GM12872 (cell line): ENCODE results near the gene TOGARAM1.

Source experiments
- TF ChIP-seq, protein P1 (sequence below): IDR thresholded peaks from 3 replicates; pipeline ENCODE4 v1.5.1; 2011; ENCODE audit warnings: low read depth, mild to moderate bottlenecking, low read length, moderate library complexity; ENCODE audit not compliant: insufficient read depth

TOGARAM1 gene

DNA sequence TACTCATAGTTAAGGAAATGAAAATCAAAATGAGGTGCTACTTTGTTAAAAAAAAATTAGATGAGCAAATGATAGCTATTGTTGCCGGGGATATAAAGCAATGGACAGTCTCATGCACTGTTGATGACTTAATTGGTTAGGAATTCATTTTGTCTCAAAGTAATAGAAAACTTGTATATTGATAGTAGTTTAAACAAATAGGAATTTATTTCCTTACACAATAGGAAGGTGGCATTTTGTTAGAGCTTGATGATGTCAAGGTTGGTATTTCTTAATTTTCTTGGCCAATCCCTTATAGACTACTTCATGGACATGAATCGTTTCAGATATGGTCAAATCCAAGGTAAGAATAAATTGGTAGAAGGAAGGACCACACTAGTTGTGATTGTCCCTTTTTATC, 129.7 kb downstream of the TOGARAM1 start:
- TF ChIP-seq, protein P1, sequence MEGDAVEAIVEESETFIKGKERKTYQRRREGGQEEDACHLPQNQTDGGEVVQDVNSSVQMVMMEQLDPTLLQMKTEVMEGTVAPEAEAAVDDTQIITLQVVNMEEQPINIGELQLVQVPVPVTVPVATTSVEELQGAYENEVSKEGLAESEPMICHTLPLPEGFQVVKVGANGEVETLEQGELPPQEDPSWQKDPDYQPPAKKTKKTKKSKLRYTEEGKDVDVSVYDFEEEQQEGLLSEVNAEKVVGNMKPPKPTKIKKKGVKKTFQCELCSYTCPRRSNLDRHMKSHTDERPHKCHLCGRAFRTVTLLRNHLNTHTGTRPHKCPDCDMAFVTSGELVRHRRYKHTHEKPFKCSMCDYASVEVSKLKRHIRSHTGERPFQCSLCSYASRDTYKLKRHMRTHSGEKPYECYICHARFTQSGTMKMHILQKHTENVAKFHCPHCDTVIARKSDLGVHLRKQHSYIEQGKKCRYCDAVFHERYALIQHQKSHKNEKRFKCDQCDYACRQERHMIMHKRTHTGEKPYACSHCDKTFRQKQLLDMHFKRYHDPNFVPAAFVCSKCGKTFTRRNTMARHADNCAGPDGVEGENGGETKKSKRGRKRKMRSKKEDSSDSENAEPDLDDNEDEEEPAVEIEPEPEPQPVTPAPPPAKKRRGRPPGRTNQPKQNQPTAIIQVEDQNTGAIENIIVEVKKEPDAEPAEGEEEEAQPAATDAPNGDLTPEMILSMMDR, result no peak

DNA sequence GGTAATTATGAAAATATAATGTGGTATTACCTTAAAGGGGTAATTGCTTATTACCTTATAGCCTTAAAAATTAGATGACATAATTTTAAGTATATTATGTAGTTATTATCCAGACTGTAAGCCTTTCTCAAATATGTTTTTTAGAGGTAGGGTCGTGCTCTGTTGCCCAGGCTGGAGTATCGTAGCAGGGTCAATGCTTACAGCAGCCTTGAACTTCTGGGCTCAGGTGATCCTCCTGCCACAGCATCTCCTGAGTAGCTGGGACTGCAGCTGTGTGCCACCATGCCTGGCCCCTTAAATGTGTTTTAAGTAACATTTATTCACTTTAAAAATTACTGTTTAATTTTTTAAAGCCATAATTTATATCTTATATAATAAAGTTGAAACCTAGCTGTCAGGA, 132.3 kb downstream of the TOGARAM1 start:
- TF ChIP-seq, protein P1, result no peak

DNA sequence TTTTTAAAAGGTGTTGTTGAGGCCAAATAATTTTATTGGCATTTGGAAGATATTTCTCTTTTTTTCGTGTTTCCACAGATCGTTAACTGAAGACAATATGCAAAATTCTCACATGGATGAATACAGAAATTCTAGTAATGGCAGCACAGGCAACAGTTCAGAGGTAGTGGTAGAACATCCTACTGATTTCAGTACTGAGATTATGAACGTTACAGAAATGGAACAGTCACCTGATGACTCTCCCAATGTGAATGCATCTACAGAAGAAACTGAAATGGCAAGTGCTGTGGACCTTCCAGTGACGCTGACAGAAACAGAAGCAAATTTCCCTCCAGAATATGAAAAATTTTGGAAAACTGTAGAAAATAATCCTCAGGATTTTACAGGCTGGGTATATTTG, 133.2 kb downstream of the TOGARAM1 start:
- TF ChIP-seq, protein P1, result no peak

DNA sequence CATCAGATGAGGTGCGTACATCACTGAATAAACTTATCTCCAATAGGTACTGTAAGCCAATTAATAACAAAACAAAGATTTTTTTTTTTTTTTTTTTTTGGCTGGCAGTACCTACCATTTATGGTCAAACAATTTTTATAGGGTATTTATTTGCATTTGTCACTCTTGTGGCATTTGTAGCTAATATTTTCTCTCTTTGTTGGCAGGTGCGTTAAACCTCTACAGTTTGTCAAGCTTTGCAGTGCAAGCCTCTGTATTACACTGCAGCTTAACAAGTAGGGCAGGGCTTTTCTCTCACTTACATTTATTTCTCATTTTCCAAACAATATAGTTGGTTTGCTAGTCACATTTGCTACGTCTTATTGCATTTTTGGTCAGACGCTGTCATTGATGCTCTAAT, 134.2 kb downstream of the TOGARAM1 start:
- TF ChIP-seq, protein P1, result no peak

DNA sequence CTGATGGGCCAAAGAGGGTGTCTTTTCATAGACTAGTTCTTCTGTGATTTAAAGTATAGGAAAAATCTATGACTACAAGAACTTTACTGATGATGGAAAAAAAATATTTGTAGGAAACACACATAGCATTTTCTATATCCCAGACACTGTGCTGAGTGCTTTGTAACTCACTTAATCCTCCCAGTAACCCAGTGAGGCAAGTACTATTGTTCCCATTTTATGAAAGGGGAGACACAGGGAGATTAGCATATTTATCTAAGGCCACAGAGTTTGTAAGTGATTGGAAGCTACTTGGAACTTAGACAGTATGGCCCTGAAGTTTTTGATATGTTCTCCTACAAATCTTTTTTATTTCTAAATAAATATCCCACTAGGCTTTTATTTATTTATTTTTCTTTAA, 141.8 kb downstream of the TOGARAM1 start:
- TF ChIP-seq, protein P1, result no peak

DNA sequence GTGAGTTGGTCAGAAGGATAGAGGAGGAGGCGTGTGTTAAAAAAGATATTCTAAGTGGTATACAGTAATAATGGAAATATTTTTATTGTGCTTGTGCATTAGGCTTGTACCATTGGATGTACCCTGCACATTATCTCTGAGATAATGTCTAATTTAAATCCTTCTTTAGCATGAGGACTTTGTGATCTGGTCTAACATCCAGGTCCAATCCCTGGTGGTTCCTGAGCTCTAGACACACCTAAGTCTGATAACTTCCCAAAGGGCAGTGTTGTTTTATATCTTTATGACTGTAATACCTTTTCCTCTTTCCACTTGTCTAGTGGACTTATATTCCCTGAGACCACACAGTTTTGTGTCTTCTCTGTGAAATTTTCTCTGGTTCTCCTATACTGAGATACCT, 142.6 kb downstream of the TOGARAM1 start:
- TF ChIP-seq, protein P1, result no peak

DNA sequence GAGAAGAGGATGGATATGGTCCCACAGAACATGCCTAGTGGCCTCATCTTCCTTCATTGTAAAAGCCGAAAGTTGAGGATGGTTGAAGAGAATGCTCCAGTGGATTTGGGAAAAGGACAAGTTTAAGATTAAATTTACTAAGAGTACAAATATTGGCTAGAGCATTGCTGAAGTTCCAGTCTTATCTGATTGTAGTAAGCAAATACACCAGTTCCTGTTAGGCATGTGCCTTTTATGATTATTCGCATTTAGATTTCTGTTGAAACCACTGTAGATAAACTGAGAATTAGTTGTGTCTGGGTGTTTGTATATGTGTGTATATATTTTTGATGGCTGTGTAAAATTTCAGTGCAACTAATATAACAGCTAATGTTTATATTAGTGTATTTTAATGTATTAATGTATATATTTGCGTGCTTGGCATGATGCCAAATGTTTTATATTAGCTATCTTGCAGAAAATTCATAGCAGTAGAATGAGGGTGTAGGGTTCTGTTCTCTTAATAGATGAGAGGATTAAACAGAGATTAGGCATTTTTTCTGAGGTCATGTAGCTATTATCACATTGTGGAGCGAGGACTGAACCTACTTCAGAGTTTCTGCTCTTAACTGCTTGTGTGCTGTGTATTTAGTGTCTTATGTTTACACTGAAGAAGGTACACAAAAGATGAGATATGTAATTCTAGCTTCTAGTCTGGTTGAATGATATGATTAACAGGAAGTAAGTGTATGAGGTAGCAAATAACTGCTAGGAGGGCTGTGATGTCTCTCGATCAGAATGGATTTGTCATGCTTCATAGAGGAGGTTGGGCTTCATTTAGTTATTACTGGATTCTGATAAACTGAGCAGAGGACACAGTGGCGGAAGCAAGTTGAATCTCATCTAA, 151.1 kb downstream of the TOGARAM1 start:
- TF ChIP-seq, protein P1, result no peak
